B cell (primary cell): ENCODE measurements around the gene FHL1.

Experiments used
- EZH2 ChIP-seq: IDR thresholded peaks from 2 replicates; pipeline ENCODE4 v1.6.1; 2012; ENCODE audit warnings: borderline replicate concordance, low read depth, mild to moderate bottlenecking, moderate library complexity, low read length; ENCODE audit not compliant: insufficient read depth, poor library complexity, severe bottlenecking
- TF ChIP-seq, protein P1 (sequence below): fragments of 200-600 bp; IDR thresholded peaks from one replicate; pipeline ENCODE4 v1.8.0; 2022; ENCODE audit warnings: antibody characterized with exemption, mild to moderate bottlenecking

- TF ChIP-seq, protein P1, sequence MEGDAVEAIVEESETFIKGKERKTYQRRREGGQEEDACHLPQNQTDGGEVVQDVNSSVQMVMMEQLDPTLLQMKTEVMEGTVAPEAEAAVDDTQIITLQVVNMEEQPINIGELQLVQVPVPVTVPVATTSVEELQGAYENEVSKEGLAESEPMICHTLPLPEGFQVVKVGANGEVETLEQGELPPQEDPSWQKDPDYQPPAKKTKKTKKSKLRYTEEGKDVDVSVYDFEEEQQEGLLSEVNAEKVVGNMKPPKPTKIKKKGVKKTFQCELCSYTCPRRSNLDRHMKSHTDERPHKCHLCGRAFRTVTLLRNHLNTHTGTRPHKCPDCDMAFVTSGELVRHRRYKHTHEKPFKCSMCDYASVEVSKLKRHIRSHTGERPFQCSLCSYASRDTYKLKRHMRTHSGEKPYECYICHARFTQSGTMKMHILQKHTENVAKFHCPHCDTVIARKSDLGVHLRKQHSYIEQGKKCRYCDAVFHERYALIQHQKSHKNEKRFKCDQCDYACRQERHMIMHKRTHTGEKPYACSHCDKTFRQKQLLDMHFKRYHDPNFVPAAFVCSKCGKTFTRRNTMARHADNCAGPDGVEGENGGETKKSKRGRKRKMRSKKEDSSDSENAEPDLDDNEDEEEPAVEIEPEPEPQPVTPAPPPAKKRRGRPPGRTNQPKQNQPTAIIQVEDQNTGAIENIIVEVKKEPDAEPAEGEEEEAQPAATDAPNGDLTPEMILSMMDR: no peak
- no peak for TF ChIP-seq EZH2
These were observed 7.7 kb downstream of the FHL1 start for GRCh38 chrX:136154998-136155397.
